Measurements from ENCODE around the gene PLCB4.

- TF ChIP-seq CTCF (IDR thresholded peaks at IDR 0.05) (no peak), EZH2phosphoT487 (IDR thresholded peaks at IDR 0.05) (no peak), EZH2 (IDR thresholded peaks at IDR 0.05) (no peak)
Observed at GRCh38 chr20:9088556-9088955, 19.7 kb downstream of the PLCB4 start.
